NT2/D1 (cell line): Measurements from ENCODE around the gene COL10A1.

Source experiments
- YY1 ChIP-seq: IDR thresholded peaks from 2 replicates; pipeline ENCODE4 v1.6.1; 2011; ENCODE audit not compliant: insufficient read length, insufficient read depth
- ZNF274 ChIP-seq: IDR thresholded peaks from 2 replicates; pipeline ENCODE4 v1.6.1; 2011; ENCODE audit warnings: mild to moderate bottlenecking, low read depth, low read length

- TF ChIP-seq YY1 (no peak), ZNF274 (no peak)
These were observed 55.1 kb downstream of the COL10A1 start for GRCh38 chr6:116070616-116071389.
